ENCODE measurements around the gene DPM3.

The DPM3 gene

GRCh38 chr1:155184351-155184811 is 44.0 kb upstream of the DPM3 start:
- no peak for TF ChIP-seq CTCF (IDR thresholded peaks at IDR 0.05)

- TF ChIP-seq CTCF (IDR thresholded peaks at IDR 0.05) = no peak
Measured at GRCh38 chr1:155183775-155184221, 43.5 kb upstream of the DPM3 start.

- TF ChIP-seq CTCF (IDR thresholded peaks at IDR 0.05) = no peak
Measured at GRCh38 chr1:155182052-155182550, 41.8 kb upstream of the DPM3 start.

- no peak for TF ChIP-seq CTCF (IDR thresholded peaks at IDR 0.05)
Measured at GRCh38 chr1:155181371-155182051, 41.2 kb upstream of the DPM3 start.

- no peak for TF ChIP-seq CTCF (IDR thresholded peaks at IDR 0.05)
Measured at GRCh38 chr1:155179112-155180031, 39.0 kb upstream of the DPM3 start.

- TF ChIP-seq CTCF (IDR thresholded peaks at IDR 0.05) = no peak
Measured at GRCh38 chr1:155178441-155179111, 38.2 kb upstream of the DPM3 start.

GRCh38 chr1:155177918-155178281 is 37.6 kb upstream of the DPM3 start:
- no peak for TF ChIP-seq CTCF (IDR thresholded peaks at IDR 0.05)
